ENCODE results near the gene MAML3.

DNA sequence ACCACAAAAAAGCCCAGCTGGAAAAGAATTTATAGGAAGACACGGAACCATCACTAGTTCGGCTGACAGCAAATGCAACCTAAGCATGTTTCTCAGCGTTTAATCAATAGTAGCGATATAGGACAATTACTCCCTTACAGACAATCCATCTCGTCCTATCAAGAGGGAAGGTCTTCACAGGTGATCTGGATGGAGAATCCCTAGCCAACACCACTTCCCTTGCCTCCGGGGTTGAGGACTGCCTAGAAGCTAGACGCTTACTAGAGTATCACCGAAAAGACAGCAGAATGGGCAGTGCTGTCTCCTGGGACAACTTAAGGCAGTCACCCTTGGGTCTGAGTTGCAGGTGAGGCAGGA lies 32.1 kb upstream of the MAML3 start:
- TF ChIP-seq, protein P1, sequence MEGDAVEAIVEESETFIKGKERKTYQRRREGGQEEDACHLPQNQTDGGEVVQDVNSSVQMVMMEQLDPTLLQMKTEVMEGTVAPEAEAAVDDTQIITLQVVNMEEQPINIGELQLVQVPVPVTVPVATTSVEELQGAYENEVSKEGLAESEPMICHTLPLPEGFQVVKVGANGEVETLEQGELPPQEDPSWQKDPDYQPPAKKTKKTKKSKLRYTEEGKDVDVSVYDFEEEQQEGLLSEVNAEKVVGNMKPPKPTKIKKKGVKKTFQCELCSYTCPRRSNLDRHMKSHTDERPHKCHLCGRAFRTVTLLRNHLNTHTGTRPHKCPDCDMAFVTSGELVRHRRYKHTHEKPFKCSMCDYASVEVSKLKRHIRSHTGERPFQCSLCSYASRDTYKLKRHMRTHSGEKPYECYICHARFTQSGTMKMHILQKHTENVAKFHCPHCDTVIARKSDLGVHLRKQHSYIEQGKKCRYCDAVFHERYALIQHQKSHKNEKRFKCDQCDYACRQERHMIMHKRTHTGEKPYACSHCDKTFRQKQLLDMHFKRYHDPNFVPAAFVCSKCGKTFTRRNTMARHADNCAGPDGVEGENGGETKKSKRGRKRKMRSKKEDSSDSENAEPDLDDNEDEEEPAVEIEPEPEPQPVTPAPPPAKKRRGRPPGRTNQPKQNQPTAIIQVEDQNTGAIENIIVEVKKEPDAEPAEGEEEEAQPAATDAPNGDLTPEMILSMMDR (IDR thresholded peaks at IDR 0.05; ENCODE audit: low read depth, low read length, poor library complexity, severe bottlenecking), result no peak
- TF ChIP-seq EZH2phosphoT487 (IDR thresholded peaks at IDR 0.05; ENCODE audit: borderline replicate concordance, low read length), result no peak

All from DOHH2 (cell line).